PC-9 (cell line): ENCODE data around the gene LARGE1. TPM values are rescaled to one million over a fixed set of nuclear protein-coding genes. Genes with fewer than 3 reads are reported as not detected.

ENCODE experiments used
- BruUV-seq: library from RNA; stranded (reverse); fragments of 400-500 nt; replicated peaks from 2 replicates; lab custom pipeline; 2021; lab: Mats Ljungman, UMichigan
- CTCF ChIA-PET: fragments of 300-600 bp; sonication (Branson Sonifier 250); formaldehyde crosslinking; loops from one replicate; lab custom pipeline; 2022; ENCODE audit warnings: antibody characterized with exemption; lab: Charles Lee
- POLR2A ChIA-PET: fragments of 300-600 bp; sonication (Branson Sonifier 250); formaldehyde crosslinking; loops from one replicate; lab custom pipeline; 2022; ENCODE audit warnings: antibody characterized with exemption; ENCODE audit not compliant: unreplicated experiment; lab: Charles Lee
- DNase-seq, 2 experiments: peaks; one replicate each; pipeline versions ENCODE4 v3.0.0 to v3.0.0-alpha.2; 2015 to 2022; ENCODE audit warnings: mixed read lengths in 1 of 2
- H2AFZ ChIP-seq: fragments of 200-600 bp; sonication (generic); 2 replicates; pipeline ENCODE4 v1.8.1; 2017; ENCODE audit warnings: antibody characterized with exemption
- H3F3A ChIP-seq: fragments of 200-600 bp; sonication (generic); 2 replicates; pipeline ENCODE4 v1.8.1; 2017; ENCODE audit warnings: antibody characterized with exemption, mild to moderate bottlenecking, low read depth; ENCODE audit not compliant: insufficient read depth
- H3K27ac ChIP-seq: fragments of 200-600 bp; sonication (generic); 2 replicates; pipeline ENCODE4 v1.6.1; 2016; ENCODE audit warnings: mixed run types
- H3K27me3 ChIP-seq: fragments of 200-600 bp; sonication (generic); 2 replicates; pipeline ENCODE4 v1.6.1; 2016; ENCODE audit warnings: low read depth, mixed run types; ENCODE audit not compliant: insufficient read depth
- H3K36me3 ChIP-seq: fragments of 200-600 bp; sonication (generic); 2 replicates; pipeline ENCODE4 v1.6.1; 2016; ENCODE audit warnings: low read depth, mixed run types
- H3K4me1 ChIP-seq: fragments of 200-600 bp; sonication (generic); replicated peaks from 2 replicates; pipeline ENCODE4 v1.6.1; 2016; ENCODE audit warnings: mixed run types; ENCODE audit not compliant: insufficient read depth
- H3K4me2 ChIP-seq: fragments of 200-600 bp; sonication (generic); 2 replicates; pipeline ENCODE4 v1.6.1; 2017; ENCODE audit warnings: mixed run types
- H3K4me3 ChIP-seq: fragments of 200-600 bp; sonication (generic); 2 replicates; pipeline ENCODE4 v1.6.1; 2016; ENCODE audit warnings: mixed run types
- H3K79me2 ChIP-seq: fragments of 200-600 bp; sonication (generic); 2 replicates; pipeline ENCODE4 v1.6.1; 2017; ENCODE audit warnings: low read depth, mixed run types
- H3K9me2 ChIP-seq: fragments of 200-600 bp; sonication (generic); 2 replicates; pipeline ENCODE4 v1.8.1; 2017; ENCODE audit warnings: mild to moderate bottlenecking; ENCODE audit not compliant: insufficient read depth
- H3K9me3 ChIP-seq: fragments of 200-600 bp; sonication (generic); 2 replicates; pipeline ENCODE4 v1.8.1; 2016; ENCODE audit warnings: low read depth; ENCODE audit not compliant: insufficient read depth
- H4K20me1 ChIP-seq: fragments of 200-600 bp; sonication (generic); 2 replicates; pipeline ENCODE4 v1.8.1; 2017; ENCODE audit not compliant: insufficient read depth
- EZH2 ChIP-seq: fragments of 200-600 bp; sonication (generic); IDR thresholded peaks from 2 replicates; pipeline ENCODE4 v1.8.0; 2017; ENCODE audit warnings: antibody characterized with exemption, low read depth
- intact Hi-C: fragments of 100-400 bp; cut with micrococcal nuclease; formaldehyde crosslinking; loops from one replicate; pipeline ENCODE4 v1.10.0; 2022; ENCODE audit not compliant: unreplicated experiment
- total RNA-seq: library from RNA; stranded (reverse); gene quantifications from 2 replicates; pipeline ENCODE4 v1.2.3, GENCODE V29; 2021
- TF ChIP-seq, protein P1 (sequence below): fragments of 200-600 bp; sonication (generic); conservative IDR thresholded peaks from 2 replicates; pipeline ENCODE4 v1.6.1; 2017; ENCODE audit warnings: mixed run types, antibody characterized with exemption, mild to moderate bottlenecking, moderate library complexity

LARGE1 gene
- total RNA-seq, 1 experiment from 2014 or later, result 12.5 TPM

DNA sequence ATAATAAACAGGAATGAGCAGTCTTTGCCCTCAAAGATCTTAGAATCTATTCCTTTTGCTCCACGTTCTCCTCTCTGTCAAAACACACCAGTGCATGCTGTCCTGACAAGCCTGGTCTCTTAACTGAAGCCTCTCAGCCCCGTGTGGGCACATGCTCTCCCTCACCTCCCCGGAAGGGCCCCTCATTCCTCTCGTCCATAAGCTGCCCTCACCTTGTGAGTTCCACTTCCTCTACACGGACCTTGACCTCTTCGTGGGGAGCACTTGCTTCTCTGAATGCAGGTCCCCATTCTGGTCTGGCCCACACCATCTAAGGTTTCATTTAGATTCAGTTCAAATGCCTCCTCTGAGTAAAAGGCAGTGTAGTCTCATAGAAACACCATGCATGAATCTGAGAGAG is 449.8 kb downstream of the LARGE1 start:
- CTCF ChIA-PET, result no interaction called here
- H4K20me1 ChIP-seq, result no peaks in the 10 kb centered on the region
- H3K4me3 ChIP-seq, result no peak overlapping the region
- no peak overlapping the region for H2AFZ ChIP-seq
- POLR2A ChIA-PET, result no interaction called here
- H3K27me3 ChIP-seq, result no peaks in the 10 kb centered on the region
- no peaks in the 10 kb centered on the region for H3K9me2 ChIP-seq
- TF ChIP-seq EZH2, result no peak
- TF ChIP-seq, protein P1, sequence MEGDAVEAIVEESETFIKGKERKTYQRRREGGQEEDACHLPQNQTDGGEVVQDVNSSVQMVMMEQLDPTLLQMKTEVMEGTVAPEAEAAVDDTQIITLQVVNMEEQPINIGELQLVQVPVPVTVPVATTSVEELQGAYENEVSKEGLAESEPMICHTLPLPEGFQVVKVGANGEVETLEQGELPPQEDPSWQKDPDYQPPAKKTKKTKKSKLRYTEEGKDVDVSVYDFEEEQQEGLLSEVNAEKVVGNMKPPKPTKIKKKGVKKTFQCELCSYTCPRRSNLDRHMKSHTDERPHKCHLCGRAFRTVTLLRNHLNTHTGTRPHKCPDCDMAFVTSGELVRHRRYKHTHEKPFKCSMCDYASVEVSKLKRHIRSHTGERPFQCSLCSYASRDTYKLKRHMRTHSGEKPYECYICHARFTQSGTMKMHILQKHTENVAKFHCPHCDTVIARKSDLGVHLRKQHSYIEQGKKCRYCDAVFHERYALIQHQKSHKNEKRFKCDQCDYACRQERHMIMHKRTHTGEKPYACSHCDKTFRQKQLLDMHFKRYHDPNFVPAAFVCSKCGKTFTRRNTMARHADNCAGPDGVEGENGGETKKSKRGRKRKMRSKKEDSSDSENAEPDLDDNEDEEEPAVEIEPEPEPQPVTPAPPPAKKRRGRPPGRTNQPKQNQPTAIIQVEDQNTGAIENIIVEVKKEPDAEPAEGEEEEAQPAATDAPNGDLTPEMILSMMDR, result no peak
- no peaks in the 10 kb centered on the region for H3F3A ChIP-seq
- H3K36me3 ChIP-seq, result no peaks in the 10 kb centered on the region
- DNase-seq, result no peak
- H3K9me3 ChIP-seq, result no peaks in the 10 kb centered on the region
- intact Hi-C loops, result loop anchor here (10.0 kb wide), 1 partner anchor 166 kb away; no protein-coding TSS in a partner anchor
- H3K27ac ChIP-seq, result no peak overlapping the region
- H3K4me1 ChIP-seq, result no peaks in the 10 kb centered on the region
- BruUV-seq, result no TSS peak
- no peak overlapping the region for H3K4me2 ChIP-seq
- H3K79me2 ChIP-seq, result no peaks in the 10 kb centered on the region

DNA sequence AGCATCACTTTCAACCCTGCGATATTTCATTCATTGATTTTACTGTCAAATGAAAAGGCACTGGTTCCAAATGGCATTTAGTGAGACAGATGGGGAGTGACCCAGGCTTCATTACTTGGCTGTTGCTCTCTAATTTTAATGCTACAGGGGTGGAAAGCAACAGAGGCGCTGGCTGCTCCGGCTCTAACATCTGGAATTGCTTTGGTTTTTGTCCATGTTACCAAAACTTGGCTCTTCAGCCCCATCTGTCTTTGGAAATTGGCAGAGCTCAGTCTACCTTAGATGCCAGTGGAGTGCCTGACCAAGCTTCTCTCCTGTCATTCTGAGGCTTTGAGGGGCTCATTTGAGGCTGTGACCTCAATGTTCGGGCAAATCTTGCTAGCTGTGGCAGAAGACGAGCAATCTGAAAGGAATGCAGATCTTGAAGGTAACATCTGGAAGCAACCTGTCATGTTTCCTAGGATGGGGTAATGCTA is 452.6 kb downstream of the LARGE1 start:
- POLR2A ChIA-PET, result no interaction called here
- Histone ChIP-seq H3K9me2 (no peaks in the 10 kb centered on the region; the same call in 1 of the 2 replicates), H2AFZ (no peak overlapping the region), H3K4me1 (no peaks in the 10 kb centered on the region), H3K27ac (no peak overlapping the region), H3F3A (no peaks in the 10 kb centered on the region), H3K36me3 (no peaks in the 10 kb centered on the region), H3K27me3 (no peaks in the 10 kb centered on the region), H3K4me2 (no peak overlapping the region), H3K9me3 (no peaks in the 10 kb centered on the region), H3K79me2 (no peaks in the 10 kb centered on the region), H3K4me3 (no peak overlapping the region), H4K20me1 (no peaks in the 10 kb centered on the region)
- TF ChIP-seq EZH2, result no peak
- TF ChIP-seq, protein P1, result no peak; the same call in 1 of the 2 replicates
- intact Hi-C loops, result no loop called here
- CTCF ChIA-PET, result no interaction called here
- BruUV-seq, result no TSS peak
- no peak for DNase-seq

DNA sequence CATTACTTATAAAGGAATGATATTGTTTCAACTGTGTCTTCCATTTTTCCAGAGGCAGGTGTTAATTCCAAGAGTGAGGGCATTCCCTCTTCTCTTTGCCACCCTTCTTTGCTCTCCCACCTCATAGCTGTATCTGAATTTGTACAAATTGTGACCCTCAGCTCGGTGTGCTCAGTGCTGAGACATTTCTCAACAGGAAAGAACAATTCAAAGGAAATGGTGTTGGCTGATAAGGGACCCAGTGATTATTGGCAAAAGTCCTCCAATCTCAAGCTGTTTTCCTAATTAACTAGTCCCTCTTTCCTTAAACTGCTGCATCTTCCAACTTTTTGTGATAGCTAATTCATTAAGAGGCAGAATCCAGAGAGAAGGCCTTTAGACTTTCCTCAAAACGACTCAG is 453.2 kb downstream of the LARGE1 start:
- H3K4me1 ChIP-seq, result no peaks in the 10 kb centered on the region
- TF ChIP-seq, protein P1, result no peak
- no peak for TF ChIP-seq EZH2
- ChIA-PET POLR2A (no interaction called here), CTCF (no interaction called here)
- no peaks in the 10 kb centered on the region for H3K79me2 ChIP-seq
- no peaks in the 10 kb centered on the region for H3F3A ChIP-seq
- H3K9me2 ChIP-seq, result no peaks in the 10 kb centered on the region; the same call in 1 of the 2 replicates
- no peak overlapping the region for H2AFZ ChIP-seq
- peaks cover 4% of the 10 kb centered on the region; the same call in 1 of the 2 replicates for H3K9me3 ChIP-seq
- no peak overlapping the region for H3K27ac ChIP-seq
- H3K27me3 ChIP-seq, result no peaks in the 10 kb centered on the region
- intact Hi-C loops, result no loop called here
- no peak for DNase-seq
- no peak overlapping the region for H3K4me2 ChIP-seq
- no TSS peak for BruUV-seq
- no peaks in the 10 kb centered on the region for H3K36me3 ChIP-seq
- no peaks in the 10 kb centered on the region for H4K20me1 ChIP-seq
- H3K4me3 ChIP-seq, result no peak overlapping the region
